Hepatocyte (in vitro differentiated cells): Measurements from ENCODE around the gene NELFCD.

Experiments used
- EZH2 ChIP-seq: fragments of 200-600 bp; sonication (generic); IDR thresholded peaks from 2 replicates; pipeline ENCODE4 v1.6.1; 2016; ENCODE audit warnings: antibody characterized with exemption, mild to moderate bottlenecking, borderline replicate concordance
- EZH2phosphoT487 ChIP-seq: fragments of 200-600 bp; sonication (generic); IDR thresholded peaks from one replicate; pipeline ENCODE4 v1.6.1; 2018; ENCODE audit warnings: antibody characterized with exemption, mild to moderate bottlenecking, low read depth, moderate library complexity; ENCODE audit not compliant: unreplicated experiment, severe bottlenecking

- TF ChIP-seq EZH2: no peak
- TF ChIP-seq EZH2phosphoT487: no peak
Measured at GRCh38 chr20:59022754-59023153, 41.7 kb downstream of the NELFCD start.
